Measurements from ENCODE around the gene SNRPD3.
"Not testable (repeated sequence)": the region's sequence is repeated elsewhere in the genome, so short reads cannot be mapped to it uniquely, and the experiment has no call there.

The SNRPD3 gene

DNA sequence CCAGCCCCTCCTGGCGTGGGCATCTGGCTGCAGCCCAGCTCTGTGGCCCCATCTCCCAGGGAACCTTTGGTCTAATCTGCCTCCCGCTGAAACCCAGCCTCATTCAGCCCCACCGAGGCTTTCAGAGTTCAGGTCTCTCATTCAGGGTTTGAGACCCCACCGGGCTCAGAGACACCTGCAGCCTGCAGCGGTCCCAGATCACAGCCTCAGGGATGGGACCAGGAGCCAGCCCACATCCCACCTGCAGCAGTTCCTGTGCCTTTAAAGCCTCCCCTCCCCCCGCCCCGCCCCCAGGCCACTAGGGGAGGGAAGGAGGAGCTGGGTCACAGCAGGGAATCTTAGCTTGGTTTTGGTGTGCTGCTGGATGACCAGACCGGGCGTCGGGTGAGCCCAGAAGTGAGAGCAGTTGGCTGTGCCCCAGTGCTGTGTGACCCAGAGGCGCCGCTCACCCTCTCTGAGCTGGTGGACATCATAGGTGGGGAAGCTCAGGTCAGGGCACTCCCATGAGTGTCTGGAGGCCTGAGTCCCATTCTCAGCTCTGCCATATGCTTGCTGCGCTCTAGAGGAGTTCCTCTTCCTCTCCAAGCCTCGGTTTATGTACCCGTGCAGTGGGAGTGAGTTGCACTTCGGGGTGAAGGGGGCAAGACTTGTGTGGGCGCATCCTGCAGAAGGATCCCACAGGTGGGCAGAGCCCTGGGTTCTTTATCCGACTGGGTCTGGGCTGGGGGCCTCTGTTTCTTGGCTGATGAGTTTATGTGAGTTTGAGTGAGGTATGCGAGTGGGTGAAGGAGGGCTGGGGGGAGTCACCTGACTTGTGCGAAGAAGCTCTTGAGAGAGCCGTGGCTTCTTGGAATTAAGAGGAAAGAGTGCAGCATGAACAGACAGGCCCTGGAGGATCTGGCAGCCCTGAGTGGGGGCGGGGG lies 47.3 kb downstream of the SNRPD3 start, which contains the start of gene GGT1:
GGT1 (plus strand) TSS at position 347 of the 923 bp plus-strand sequence. CDS start 7,889 bp downstream, outside the sequence.
- H3K27ac ChIP-seq (ENCODE audit: low read depth, low read length); H3K27me3 ChIP-seq (ENCODE audit: insufficient read depth, low read length); H3K36me3 ChIP-seq (ENCODE audit: insufficient read depth, low read length); H2AFZ ChIP-seq (ENCODE audit: low read length, unreplicated experiment); H3K79me2 ChIP-seq (ENCODE audit: control insufficient read depth, insufficient read depth, low read length, unreplicated experiment); H3K4me3 ChIP-seq (ENCODE audit: low read depth, low read length); H3K4me1 ChIP-seq (ENCODE audit: control insufficient read depth, insufficient read depth, low read length, unreplicated experiment): not testable (repeated sequence)

DNA sequence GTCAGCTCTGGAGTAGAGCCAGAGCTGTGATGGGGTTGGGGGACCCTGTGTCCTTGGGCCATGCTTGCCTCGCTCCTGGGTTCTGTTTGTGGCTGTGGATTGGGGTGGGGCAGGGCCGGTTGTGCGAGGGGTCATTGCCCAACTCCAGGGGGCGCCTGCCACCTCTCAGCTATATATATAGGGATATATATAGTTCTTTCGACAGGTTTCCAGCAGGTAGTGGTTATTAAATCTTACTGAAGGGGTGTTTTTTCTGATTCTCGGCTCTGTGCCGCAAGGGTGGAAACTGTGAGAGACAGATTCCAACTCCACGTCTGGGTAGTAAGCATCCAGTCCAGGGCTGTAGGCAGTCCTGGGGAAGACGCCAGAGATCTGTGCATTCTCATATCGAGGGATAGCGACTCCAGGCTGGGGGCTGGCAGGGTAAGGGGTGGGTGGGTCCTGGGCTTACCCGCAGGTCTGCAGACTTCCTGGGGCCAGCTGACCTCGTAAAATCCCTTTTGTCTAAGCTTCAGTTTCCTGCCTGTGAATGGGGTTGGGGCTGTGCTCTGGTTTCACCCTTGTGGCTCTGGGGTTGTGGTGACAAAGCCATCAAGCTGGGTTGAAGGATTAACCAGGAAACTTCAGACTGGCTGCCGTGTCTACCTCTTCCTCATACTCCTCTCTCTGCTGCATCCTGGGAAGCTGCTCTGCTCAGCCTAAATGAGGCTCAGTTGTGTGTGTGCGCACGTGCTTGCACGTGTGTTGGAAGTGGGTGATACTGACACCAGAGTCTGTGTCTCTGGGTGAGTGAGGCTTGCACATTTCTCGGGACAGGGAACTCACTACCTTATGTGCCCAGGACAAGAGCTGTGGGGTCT lies 48.2 kb downstream of the SNRPD3 start:
- H2AFZ ChIP-seq (ENCODE audit: low read length, unreplicated experiment); H3K4me1 ChIP-seq (ENCODE audit: control insufficient read depth, insufficient read depth, low read length, unreplicated experiment); H3K79me2 ChIP-seq (ENCODE audit: control insufficient read depth, insufficient read depth, low read length, unreplicated experiment); H3K27ac ChIP-seq (ENCODE audit: low read depth, low read length); H3K27me3 ChIP-seq (ENCODE audit: insufficient read depth, low read length); H3K4me3 ChIP-seq (ENCODE audit: low read depth, low read length); H3K36me3 ChIP-seq (ENCODE audit: insufficient read depth, low read length): not testable (repeated sequence)

GRCh38 chr22:24606340-24606739 lies 50.5 kb downstream of the SNRPD3 start:
- not testable (repeated sequence) for H3K4me1 ChIP-seq (ENCODE audit: control insufficient read depth, insufficient read depth, low read length, unreplicated experiment); H2AFZ ChIP-seq (ENCODE audit: low read length, unreplicated experiment)

DNA sequence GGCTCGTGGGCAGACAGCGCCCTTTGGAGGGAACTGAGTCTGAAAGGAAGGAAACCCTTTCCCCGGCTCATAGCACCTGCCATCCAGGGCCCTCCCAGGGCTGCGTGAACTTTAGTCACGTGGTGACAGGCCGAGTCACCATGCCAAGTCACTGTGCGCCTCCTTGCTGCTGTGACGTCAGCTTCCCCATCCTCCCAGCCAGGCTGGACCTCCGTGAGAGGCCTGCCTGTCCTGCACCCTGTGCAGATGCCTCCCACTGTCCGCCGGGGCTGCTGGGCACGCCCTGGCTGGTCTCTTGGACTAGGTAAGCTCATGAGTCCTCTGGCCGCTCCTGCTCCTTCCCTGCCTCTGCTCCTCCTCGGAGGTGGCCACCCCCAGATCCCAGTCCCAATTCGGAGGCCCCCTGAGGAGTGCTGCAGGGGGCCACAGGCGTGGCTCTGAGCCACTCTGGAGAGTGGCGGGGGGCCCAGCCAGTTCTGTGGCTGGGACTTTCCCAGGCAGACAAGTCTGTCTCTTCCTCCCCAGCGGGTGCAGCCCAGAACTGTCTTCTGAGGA lies 51.7 kb downstream of the SNRPD3 start:
- H3K27me3 ChIP-seq (ENCODE audit: insufficient read depth, low read length); H2AFZ ChIP-seq (ENCODE audit: low read length, unreplicated experiment); H3K4me3 ChIP-seq (ENCODE audit: low read depth, low read length); H3K36me3 ChIP-seq (ENCODE audit: insufficient read depth, low read length); H3K79me2 ChIP-seq (ENCODE audit: control insufficient read depth, insufficient read depth, low read length, unreplicated experiment); H3K27ac ChIP-seq (ENCODE audit: low read depth, low read length); H3K4me1 ChIP-seq (ENCODE audit: control insufficient read depth, insufficient read depth, low read length, unreplicated experiment): not testable (repeated sequence)

More at GRCh38 chr22:24606340-24606739, 50.5 kb downstream of the SNRPD3 start:
- not testable (repeated sequence) for H3K36me3 ChIP-seq (ENCODE audit: insufficient read depth, low read length); H3K27ac ChIP-seq (ENCODE audit: low read depth, low read length); H3K4me3 ChIP-seq (ENCODE audit: low read depth, low read length); H3K27me3 ChIP-seq (ENCODE audit: insufficient read depth, low read length); H3K79me2 ChIP-seq (ENCODE audit: control insufficient read depth, insufficient read depth, low read length, unreplicated experiment)

DNA sequence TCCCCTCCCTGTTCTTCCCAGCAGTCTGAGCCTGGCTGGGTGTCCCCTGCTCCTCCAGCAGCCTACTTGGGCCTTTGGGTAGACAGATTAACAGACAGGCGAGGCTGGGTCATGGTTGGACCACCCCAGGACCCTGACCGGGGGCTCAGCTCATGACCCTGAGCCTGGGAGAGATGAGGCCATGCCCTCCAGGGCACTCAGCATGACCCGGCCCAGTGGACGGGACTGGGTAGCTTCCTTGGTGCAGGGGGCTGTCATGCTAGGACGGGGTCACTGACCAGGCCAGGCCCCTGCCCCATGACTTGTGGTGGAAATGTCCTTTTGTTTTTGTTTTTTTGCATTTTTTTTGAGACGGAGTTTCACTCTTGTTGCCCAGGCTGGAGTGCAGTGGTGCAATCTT lies 52.5 kb downstream of the SNRPD3 start:
- not testable (repeated sequence) for H3K27ac ChIP-seq (ENCODE audit: low read depth, low read length); H2AFZ ChIP-seq (ENCODE audit: low read length, unreplicated experiment); H3K79me2 ChIP-seq (ENCODE audit: control insufficient read depth, insufficient read depth, low read length, unreplicated experiment); H3K4me3 ChIP-seq (ENCODE audit: low read depth, low read length); H3K36me3 ChIP-seq (ENCODE audit: insufficient read depth, low read length); H3K4me1 ChIP-seq (ENCODE audit: control insufficient read depth, insufficient read depth, low read length, unreplicated experiment); H3K27me3 ChIP-seq (ENCODE audit: insufficient read depth, low read length)

DNA sequence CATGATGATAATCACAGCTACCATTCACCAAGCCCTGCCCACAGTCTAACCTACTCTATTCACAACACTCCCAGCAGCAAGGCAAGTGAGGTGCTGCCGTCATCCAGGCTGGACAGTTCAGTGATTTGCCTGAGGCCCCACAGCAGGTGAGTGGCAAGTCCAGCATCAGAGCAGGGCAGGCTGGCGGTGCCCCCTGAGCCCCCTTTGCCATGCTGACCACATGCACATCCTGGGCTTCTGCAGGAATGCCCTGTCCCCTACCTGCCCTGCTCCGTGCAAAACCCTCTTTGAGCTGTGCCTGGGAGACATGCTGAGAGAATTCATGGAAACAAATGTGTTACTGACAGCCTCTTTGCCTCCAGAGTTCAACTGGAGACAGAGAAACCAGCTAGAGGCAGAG lies 54.1 kb downstream of the SNRPD3 start:
- not testable (repeated sequence) for H3K4me3 ChIP-seq (ENCODE audit: low read depth, low read length); H2AFZ ChIP-seq (ENCODE audit: low read length, unreplicated experiment); H3K27me3 ChIP-seq (ENCODE audit: insufficient read depth, low read length); H3K27ac ChIP-seq (ENCODE audit: low read depth, low read length); H3K36me3 ChIP-seq (ENCODE audit: insufficient read depth, low read length); H3K79me2 ChIP-seq (ENCODE audit: control insufficient read depth, insufficient read depth, low read length, unreplicated experiment); H3K4me1 ChIP-seq (ENCODE audit: control insufficient read depth, insufficient read depth, low read length, unreplicated experiment)

- H3K27me3 ChIP-seq (ENCODE audit: insufficient read depth, low read length); H3K36me3 ChIP-seq (ENCODE audit: insufficient read depth, low read length); H3K4me3 ChIP-seq (ENCODE audit: low read depth, low read length); H3K4me1 ChIP-seq (ENCODE audit: control insufficient read depth, insufficient read depth, low read length, unreplicated experiment); H3K27ac ChIP-seq (ENCODE audit: low read depth, low read length); H2AFZ ChIP-seq (ENCODE audit: low read length, unreplicated experiment); H3K79me2 ChIP-seq (ENCODE audit: control insufficient read depth, insufficient read depth, low read length, unreplicated experiment): not testable (repeated sequence)
Observed at GRCh38 chr22:24614794-24615193, 59.0 kb downstream of the SNRPD3 start.

DNA sequence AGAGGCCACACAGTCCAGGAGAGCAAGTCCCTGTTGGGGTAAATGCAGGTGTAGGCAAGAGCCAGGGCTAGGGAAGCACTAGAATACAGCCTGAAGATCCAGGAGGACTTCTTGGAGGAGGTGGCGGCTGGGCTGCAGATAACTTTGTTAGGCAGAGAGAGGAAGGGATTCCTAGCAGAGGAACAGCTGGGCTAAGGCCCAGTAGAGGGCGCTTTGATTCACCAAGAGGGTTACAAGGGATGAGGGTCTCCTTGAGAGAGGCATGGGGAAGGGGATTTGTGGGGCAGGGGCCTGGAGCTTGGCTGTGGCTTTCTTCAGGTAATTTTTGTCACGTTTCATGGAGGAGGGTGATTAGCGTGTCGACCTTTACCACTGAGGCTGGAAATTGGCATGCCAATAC lies 65.4 kb downstream of the SNRPD3 start:
- not testable (repeated sequence) for H3K4me3 ChIP-seq (ENCODE audit: low read depth, low read length); H3K27me3 ChIP-seq (ENCODE audit: insufficient read depth, low read length); H3K27ac ChIP-seq (ENCODE audit: low read depth, low read length); H3K4me1 ChIP-seq (ENCODE audit: control insufficient read depth, insufficient read depth, low read length, unreplicated experiment); H2AFZ ChIP-seq (ENCODE audit: low read length, unreplicated experiment); H3K79me2 ChIP-seq (ENCODE audit: control insufficient read depth, insufficient read depth, low read length, unreplicated experiment); H3K36me3 ChIP-seq (ENCODE audit: insufficient read depth, low read length)

DNA sequence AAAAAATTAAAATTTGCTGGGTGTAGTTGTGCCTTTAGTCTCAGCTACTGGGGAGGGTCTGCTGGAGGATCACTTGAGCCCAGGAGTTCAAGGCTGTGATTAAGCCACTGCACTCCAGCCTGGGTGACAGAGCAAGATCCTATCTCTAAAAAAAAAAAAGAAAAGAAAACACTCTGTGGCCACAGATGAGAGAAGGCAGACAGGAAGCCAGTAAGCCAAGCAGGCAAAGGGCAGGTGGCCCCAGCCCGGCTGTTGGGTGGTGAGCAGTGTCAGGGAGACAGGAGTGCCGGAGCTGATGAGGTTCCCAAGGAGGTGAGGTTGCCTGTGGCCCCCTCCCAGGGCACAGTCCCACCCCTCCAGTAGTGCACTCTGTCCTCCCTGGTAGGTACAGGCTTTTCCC lies 66.8 kb downstream of the SNRPD3 start:
- not testable (repeated sequence) for H3K27ac ChIP-seq (ENCODE audit: low read depth, low read length); H2AFZ ChIP-seq (ENCODE audit: low read length, unreplicated experiment); H3K36me3 ChIP-seq (ENCODE audit: insufficient read depth, low read length); H3K4me3 ChIP-seq (ENCODE audit: low read depth, low read length); H3K27me3 ChIP-seq (ENCODE audit: insufficient read depth, low read length); H3K79me2 ChIP-seq (ENCODE audit: control insufficient read depth, insufficient read depth, low read length, unreplicated experiment); H3K4me1 ChIP-seq (ENCODE audit: control insufficient read depth, insufficient read depth, low read length, unreplicated experiment)
